Hepatocyte (in vitro differentiated cells): ENCODE data around the gene MRC1. TPM values are rescaled to one million over a fixed set of nuclear protein-coding genes. Genes with fewer than 3 reads are reported as not detected.

ENCODE experiments used
- DNase-seq: peaks from one replicate; pipeline ENCODE4 v3.0.0-alpha.2; 2016; ENCODE audit warnings: low spot score
- H2AFZ ChIP-seq: fragments of 200-600 bp; sonication (generic); 2 replicates; pipeline ENCODE4 v1.6.0; 2016; ENCODE audit warnings: antibody characterized with exemption, mild to moderate bottlenecking
- H3K27ac ChIP-seq: fragments of 200-600 bp; sonication (generic); 2 replicates; pipeline ENCODE4 v1.5.1; 2016; ENCODE audit warnings: mild to moderate bottlenecking
- H3K27me3 ChIP-seq: fragments of 200-600 bp; sonication (generic); 2 replicates; pipeline ENCODE4 v1.6.1; 2016
- H3K36me3 ChIP-seq: fragments of 200-600 bp; sonication (generic); replicated peaks from 2 replicates; pipeline ENCODE4 v1.5.1; 2016; ENCODE audit warnings: low read depth; ENCODE audit not compliant: insufficient read depth
- H3K4me1 ChIP-seq: fragments of 200-600 bp; sonication (generic); 2 replicates; pipeline ENCODE4 v1.5.1; 2016; ENCODE audit warnings: mild to moderate bottlenecking, moderate library complexity; ENCODE audit not compliant: insufficient read depth
- H3K4me2 ChIP-seq: fragments of 200-600 bp; sonication (generic); 2 replicates; pipeline ENCODE4 v1.6.0; 2016
- H3K4me3 ChIP-seq: fragments of 200-600 bp; sonication (generic); 2 replicates; pipeline ENCODE4 v1.5.1; 2016; ENCODE audit warnings: mild to moderate bottlenecking
- H3K79me2 ChIP-seq: fragments of 200-600 bp; sonication (generic); 2 replicates; pipeline ENCODE4 v1.6.0; 2017; ENCODE audit warnings: mild to moderate bottlenecking
- H3K9me2 ChIP-seq: fragments of 200-600 bp; sonication (generic); replicated peaks from 2 replicates; pipeline ENCODE4 v1.6.0; 2017; ENCODE audit warnings: mild to moderate bottlenecking; ENCODE audit not compliant: insufficient read depth
- H3K9me3 ChIP-seq: fragments of 200-600 bp; sonication (generic); 2 replicates; pipeline ENCODE4 v1.5.1; 2016; ENCODE audit warnings: low read depth, mild to moderate bottlenecking
- H4K20me1 ChIP-seq: fragments of 200-600 bp; sonication (generic); 2 replicates; pipeline ENCODE4 v1.6.0; 2016; ENCODE audit warnings: mild to moderate bottlenecking; ENCODE audit not compliant: insufficient read depth, poor library complexity, severe bottlenecking
- EZH2 ChIP-seq: fragments of 200-600 bp; sonication (generic); IDR thresholded peaks from 2 replicates; pipeline ENCODE4 v1.6.1; 2016; ENCODE audit warnings: antibody characterized with exemption, mild to moderate bottlenecking, borderline replicate concordance
- EZH2phosphoT487 ChIP-seq: fragments of 200-600 bp; sonication (generic); IDR thresholded peaks from one replicate; pipeline ENCODE4 v1.6.1; 2018; ENCODE audit warnings: antibody characterized with exemption, mild to moderate bottlenecking, low read depth, moderate library complexity; ENCODE audit not compliant: unreplicated experiment, severe bottlenecking
- WGBS: methylation state at CpG from one replicate; pipeline ENCODE4 v1.1.6; 2016; ENCODE audit warnings: low lambda C conversion rate; ENCODE audit errors: missing lambda C conversion rate; 5-methylcytosine and 5-hydroxymethylcytosine counted together
- polyA plus RNA-seq: library from polyadenylated mRNA; unstranded; fragments of >200 nt; fragmentation: Nextera tagmentation; extraction: Ambion mirVana; gene quantifications from 2 replicates; pipeline ENCODE4 v1.2.1, GENCODE V29; 2016
- total RNA-seq: library from RNA; depleted of rRNA; stranded (reverse); fragments of >200 nt; gene quantifications from 2 replicates; pipeline ENCODE4 v1.2.3, GENCODE V29; 2014
- TF ChIP-seq, protein P1 (sequence below): fragments of 200-600 bp; sonication (generic); IDR thresholded peaks from 2 replicates; pipeline ENCODE4 v1.5.1; 2016; ENCODE audit warnings: antibody characterized with exemption, mild to moderate bottlenecking; ENCODE audit not compliant: poor library complexity

Gene MRC1
- total and polyA plus RNA-seq, 2 experiments from 2014 or later, result 0.30 to 2.4 TPM

DNA sequence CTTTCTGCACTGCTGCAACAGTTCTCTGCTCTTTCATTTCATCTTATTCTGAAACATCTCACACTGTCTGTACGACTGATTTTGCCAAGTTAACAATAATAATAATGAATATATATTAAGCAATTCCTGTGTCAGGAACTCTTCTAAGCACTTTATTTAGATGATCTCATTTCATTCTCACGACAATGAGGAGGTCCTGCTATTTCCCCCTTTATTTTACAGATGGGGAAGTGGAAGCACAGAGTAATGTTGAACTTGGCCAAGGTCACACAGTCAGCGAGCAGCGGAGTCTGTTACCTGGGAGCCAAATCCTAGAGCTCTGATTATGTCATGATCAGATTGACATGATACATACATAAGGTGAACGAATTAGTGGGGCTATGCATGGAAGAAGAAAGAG, 5.8 kb downstream of the MRC1 start:
- no peaks in the 10 kb centered on the region for H3K9me2 ChIP-seq
- H3K4me3 ChIP-seq, result no peak overlapping the region
- no peaks in the 10 kb centered on the region for H3K9me3 ChIP-seq
- no peaks in the 10 kb centered on the region for H4K20me1 ChIP-seq
- 82% methylated on average over 5 of the region's 5 CpGs for WGBS
- no peak for DNase-seq
- H3K27me3 ChIP-seq, result no peaks in the 10 kb centered on the region
- no peak overlapping the region for H2AFZ ChIP-seq
- H3K27ac ChIP-seq, result no peak overlapping the region
- H3K4me2 ChIP-seq, result no peak overlapping the region
- no peaks in the 10 kb centered on the region for H3K4me1 ChIP-seq
- H3K79me2 ChIP-seq, result no peaks in the 10 kb centered on the region
- no peaks in the 10 kb centered on the region for H3K36me3 ChIP-seq
- TF ChIP-seq EZH2phosphoT487, result no peak
- TF ChIP-seq EZH2, result no peak
- TF ChIP-seq, protein P1, sequence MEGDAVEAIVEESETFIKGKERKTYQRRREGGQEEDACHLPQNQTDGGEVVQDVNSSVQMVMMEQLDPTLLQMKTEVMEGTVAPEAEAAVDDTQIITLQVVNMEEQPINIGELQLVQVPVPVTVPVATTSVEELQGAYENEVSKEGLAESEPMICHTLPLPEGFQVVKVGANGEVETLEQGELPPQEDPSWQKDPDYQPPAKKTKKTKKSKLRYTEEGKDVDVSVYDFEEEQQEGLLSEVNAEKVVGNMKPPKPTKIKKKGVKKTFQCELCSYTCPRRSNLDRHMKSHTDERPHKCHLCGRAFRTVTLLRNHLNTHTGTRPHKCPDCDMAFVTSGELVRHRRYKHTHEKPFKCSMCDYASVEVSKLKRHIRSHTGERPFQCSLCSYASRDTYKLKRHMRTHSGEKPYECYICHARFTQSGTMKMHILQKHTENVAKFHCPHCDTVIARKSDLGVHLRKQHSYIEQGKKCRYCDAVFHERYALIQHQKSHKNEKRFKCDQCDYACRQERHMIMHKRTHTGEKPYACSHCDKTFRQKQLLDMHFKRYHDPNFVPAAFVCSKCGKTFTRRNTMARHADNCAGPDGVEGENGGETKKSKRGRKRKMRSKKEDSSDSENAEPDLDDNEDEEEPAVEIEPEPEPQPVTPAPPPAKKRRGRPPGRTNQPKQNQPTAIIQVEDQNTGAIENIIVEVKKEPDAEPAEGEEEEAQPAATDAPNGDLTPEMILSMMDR, result no peak

DNA sequence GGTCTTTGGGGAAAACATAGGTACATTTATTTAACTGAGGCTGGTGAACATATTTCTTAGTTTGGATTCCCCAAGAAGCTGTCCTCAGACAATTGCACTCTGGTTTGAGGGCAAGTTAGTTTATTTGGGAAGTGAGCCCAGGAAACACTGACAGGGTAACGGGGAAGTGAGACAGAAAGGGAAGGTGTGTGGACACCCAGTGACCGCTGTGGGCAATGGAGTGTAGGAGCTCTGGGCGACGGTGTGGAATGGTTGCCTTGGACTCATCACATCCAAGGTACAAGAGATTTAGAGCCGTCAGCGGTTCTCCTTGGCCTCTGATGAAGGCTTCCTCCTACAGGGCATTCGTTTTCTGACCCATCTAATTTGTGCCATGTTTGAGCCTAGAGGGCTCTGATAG, 7.1 kb downstream of the MRC1 start:
- Histone ChIP-seq H4K20me1 (no peaks in the 10 kb centered on the region), H3K27me3 (no peaks in the 10 kb centered on the region), H3K4me1 (no peaks in the 10 kb centered on the region), H3K27ac (no peak overlapping the region), H3K36me3 (no peaks in the 10 kb centered on the region), H3K9me3 (no peaks in the 10 kb centered on the region), H2AFZ (no peak overlapping the region), H3K9me2 (no peaks in the 10 kb centered on the region), H3K79me2 (no peaks in the 10 kb centered on the region), H3K4me3 (no peak overlapping the region), H3K4me2 (no peak overlapping the region)
- 95% methylated on average over 7 of the region's 7 CpGs for WGBS
- no peak for TF ChIP-seq EZH2phosphoT487
- TF ChIP-seq, protein P1, result no peak
- TF ChIP-seq EZH2, result no peak
- DNase-seq, result no peak

DNA sequence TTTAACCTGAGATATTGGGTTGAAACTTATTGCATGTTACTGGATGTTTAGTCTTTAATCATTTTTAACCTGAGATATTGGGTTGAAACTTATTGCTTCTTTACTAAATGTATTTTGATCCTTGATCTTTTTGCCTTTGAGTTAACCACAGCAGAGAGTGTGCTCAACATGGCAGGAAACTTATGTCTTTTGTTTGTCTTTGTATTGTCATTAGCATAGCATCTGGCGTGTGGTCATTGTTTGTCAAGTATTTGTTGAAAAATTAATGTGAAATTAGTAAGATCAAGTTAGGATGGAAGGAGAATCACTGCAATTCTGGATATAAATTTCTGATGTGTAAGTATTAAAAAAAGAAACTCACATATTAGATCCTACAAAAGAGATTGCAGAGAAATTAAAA, 8.2 kb downstream of the MRC1 start:
- no peak for DNase-seq
- Histone ChIP-seq H3K27ac (no peak overlapping the region), H2AFZ (no peak overlapping the region), H3K4me3 (no peak overlapping the region), H3K9me3 (no peaks in the 10 kb centered on the region), H3K27me3 (no peaks in the 10 kb centered on the region), H3K4me2 (no peak overlapping the region), H4K20me1 (no peaks in the 10 kb centered on the region), H3K9me2 (no peaks in the 10 kb centered on the region), H3K79me2 (no peaks in the 10 kb centered on the region), H3K4me1 (no peaks in the 10 kb centered on the region), H3K36me3 (no peaks in the 10 kb centered on the region)
- WGBS, result 83% methylated on average over 1 of the region's 1 CpG
- TF ChIP-seq EZH2 (no peak), EZH2phosphoT487 (no peak)
- TF ChIP-seq, protein P1, result no peak

DNA sequence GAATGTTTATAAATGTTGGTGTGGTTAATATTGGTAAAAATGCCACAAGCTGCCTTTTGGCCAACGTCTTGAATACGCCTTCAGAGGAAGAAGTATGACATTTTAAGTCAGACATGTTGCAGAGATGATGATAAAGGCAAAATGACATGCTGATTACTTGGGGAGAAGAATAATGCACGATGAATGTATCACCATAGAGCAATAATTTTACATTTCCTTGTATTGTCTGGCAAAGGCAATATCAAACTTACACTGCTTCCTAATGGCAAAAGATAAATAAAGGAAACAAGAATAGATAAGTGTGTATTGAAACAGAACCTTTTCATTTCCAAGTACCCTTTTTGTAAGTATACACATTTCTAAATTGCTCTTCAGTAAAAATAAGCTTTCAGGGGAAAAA, 8.6 kb downstream of the MRC1 start:
- no peak for DNase-seq
- H3K79me2 ChIP-seq, result no peaks in the 10 kb centered on the region
- H4K20me1 ChIP-seq, result no peaks in the 10 kb centered on the region
- TF ChIP-seq, protein P1, result no peak
- TF ChIP-seq EZH2 (no peak), EZH2phosphoT487 (no peak)
- H3K27ac ChIP-seq, result no peak overlapping the region
- no peaks in the 10 kb centered on the region for H3K4me1 ChIP-seq
- H3K27me3 ChIP-seq, result no peaks in the 10 kb centered on the region
- H3K4me3 ChIP-seq, result no peak overlapping the region
- H3K9me2 ChIP-seq, result no peaks in the 10 kb centered on the region
- H3K9me3 ChIP-seq, result no peaks in the 10 kb centered on the region
- H3K36me3 ChIP-seq, result no peaks in the 10 kb centered on the region
- WGBS, result 94% methylated on average over 3 of the region's 3 CpGs
- no peak overlapping the region for H2AFZ ChIP-seq
- no peak overlapping the region for H3K4me2 ChIP-seq
